Measurements from ENCODE around the gene B3GNT7. TPM values are rescaled to one million over a fixed set of nuclear protein-coding genes. Genes with fewer than 3 reads are reported as not detected.

Gene B3GNT7
- total and polyA plus RNA-seq, 2 experiments from 2014 or later, result 44.2 to 89.4 TPM

DNA sequence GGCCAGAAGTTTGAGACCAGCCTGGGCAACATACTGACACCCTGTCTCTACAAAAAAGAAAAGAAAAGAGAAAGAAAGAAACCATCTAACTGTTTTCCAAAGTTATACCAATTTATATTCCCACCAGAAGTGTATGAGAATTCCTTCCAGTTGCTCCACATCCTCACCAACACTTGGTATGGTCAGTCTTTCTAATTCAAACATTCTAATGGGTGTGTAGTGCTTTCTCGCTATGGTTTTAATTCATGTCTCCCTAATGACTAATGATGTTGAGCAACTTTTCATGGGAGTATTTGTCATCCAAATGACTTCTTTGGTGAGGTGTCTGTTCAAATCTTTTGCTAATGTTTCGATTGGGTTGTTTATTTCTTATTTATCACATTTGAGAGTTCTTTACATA lies 10.5 kb upstream of the B3GNT7 start (continued):
- TF ChIP-seq, protein P1, sequence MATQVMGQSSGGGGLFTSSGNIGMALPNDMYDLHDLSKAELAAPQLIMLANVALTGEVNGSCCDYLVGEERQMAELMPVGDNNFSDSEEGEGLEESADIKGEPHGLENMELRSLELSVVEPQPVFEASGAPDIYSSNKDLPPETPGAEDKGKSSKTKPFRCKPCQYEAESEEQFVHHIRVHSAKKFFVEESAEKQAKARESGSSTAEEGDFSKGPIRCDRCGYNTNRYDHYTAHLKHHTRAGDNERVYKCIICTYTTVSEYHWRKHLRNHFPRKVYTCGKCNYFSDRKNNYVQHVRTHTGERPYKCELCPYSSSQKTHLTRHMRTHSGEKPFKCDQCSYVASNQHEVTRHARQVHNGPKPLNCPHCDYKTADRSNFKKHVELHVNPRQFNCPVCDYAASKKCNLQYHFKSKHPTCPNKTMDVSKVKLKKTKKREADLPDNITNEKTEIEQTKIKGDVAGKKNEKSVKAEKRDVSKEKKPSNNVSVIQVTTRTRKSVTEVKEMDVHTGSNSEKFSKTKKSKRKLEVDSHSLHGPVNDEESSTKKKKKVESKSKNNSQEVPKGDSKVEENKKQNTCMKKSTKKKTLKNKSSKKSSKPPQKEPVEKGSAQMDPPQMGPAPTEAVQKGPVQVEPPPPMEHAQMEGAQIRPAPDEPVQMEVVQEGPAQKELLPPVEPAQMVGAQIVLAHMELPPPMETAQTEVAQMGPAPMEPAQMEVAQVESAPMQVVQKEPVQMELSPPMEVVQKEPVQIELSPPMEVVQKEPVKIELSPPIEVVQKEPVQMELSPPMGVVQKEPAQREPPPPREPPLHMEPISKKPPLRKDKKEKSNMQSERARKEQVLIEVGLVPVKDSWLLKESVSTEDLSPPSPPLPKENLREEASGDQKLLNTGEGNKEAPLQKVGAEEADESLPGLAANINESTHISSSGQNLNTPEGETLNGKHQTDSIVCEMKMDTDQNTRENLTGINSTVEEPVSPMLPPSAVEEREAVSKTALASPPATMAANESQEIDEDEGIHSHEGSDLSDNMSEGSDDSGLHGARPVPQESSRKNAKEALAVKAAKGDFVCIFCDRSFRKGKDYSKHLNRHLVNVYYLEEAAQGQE (IDR thresholded peaks at IDR 0.05; ENCODE audit: unreplicated experiment), result no peak
- TF ChIP-seq EZH2phosphoT487 (IDR thresholded peaks at IDR 0.05; ENCODE audit: unreplicated experiment), result no peak
- no peak for TF ChIP-seq ZNF114 (CRISPR knock-in tag; IDR thresholded peaks at IDR 0.05)
- TF ChIP-seq ZNF331 (CRISPR knock-in tag; IDR thresholded peaks at IDR 0.05; ENCODE audit: low read depth), result no peak
- TF ChIP-seq JUNB (IDR thresholded peaks at IDR 0.05; ENCODE audit: unreplicated experiment), result no peak
- TF ChIP-seq, protein P2, sequence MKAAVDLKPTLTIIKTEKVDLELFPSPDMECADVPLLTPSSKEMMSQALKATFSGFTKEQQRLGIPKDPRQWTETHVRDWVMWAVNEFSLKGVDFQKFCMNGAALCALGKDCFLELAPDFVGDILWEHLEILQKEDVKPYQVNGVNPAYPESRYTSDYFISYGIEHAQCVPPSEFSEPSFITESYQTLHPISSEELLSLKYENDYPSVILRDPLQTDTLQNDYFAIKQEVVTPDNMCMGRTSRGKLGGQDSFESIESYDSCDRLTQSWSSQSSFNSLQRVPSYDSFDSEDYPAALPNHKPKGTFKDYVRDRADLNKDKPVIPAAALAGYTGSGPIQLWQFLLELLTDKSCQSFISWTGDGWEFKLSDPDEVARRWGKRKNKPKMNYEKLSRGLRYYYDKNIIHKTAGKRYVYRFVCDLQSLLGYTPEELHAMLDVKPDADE (IDR thresholded peaks at IDR 0.05), result no peak
- no peak for TF ChIP-seq CREB1 (CRISPR knock-in tag; IDR thresholded peaks at IDR 0.05; ENCODE audit: low read depth)

DNA sequence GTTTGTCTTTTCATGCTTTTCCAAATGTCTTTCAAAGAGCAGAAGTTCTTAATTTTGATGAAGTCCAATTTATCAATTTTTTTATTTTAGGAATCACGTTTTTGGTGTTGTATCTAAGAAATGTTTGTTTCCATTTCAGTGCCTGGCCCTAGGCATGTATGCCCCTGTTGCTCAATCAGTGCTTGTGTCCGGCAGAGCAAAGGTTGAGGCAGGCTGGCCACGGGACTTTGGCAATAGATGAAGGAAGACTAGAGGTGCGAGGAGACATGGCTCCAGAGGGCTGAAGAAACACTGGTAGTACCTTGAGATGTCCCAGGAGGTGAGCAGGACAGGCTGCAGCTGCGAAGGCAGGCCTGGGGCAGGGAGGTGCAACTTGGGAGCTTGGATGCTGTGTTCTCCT lies 10.1 kb upstream of the B3GNT7 start:
- H3K36me3 ChIP-seq (ENCODE audit: insufficient read depth), result no peaks in the 10 kb centered on the region; the same call in 1 of the 2 replicates
- no peak overlapping the region for H3K4me3 Mint-ChIP-seq
- peaks cover 13% of the 10 kb centered on the region for H3K36me3 Mint-ChIP-seq (ENCODE audit: low read depth)
- H3K79me2 ChIP-seq (replicated peaks; ENCODE audit: insufficient read depth), result no peaks in the 10 kb centered on the region
- no peaks in the 10 kb centered on the region for H3K9me2 ChIP-seq (ENCODE audit: insufficient read depth)
- H3K4me1 Mint-ChIP-seq, result peaks cover 19% of the 10 kb centered on the region
- TF ChIP-seq, protein P2 (IDR thresholded peaks at IDR 0.05), result no peak
- TF ChIP-seq STAT1 (IDR thresholded peaks at IDR 0.05; ENCODE audit: unreplicated experiment) (no peak), ZNF331 (CRISPR knock-in tag; IDR thresholded peaks at IDR 0.05; ENCODE audit: low read depth) (no peak)
- TF ChIP-seq, protein P3, sequence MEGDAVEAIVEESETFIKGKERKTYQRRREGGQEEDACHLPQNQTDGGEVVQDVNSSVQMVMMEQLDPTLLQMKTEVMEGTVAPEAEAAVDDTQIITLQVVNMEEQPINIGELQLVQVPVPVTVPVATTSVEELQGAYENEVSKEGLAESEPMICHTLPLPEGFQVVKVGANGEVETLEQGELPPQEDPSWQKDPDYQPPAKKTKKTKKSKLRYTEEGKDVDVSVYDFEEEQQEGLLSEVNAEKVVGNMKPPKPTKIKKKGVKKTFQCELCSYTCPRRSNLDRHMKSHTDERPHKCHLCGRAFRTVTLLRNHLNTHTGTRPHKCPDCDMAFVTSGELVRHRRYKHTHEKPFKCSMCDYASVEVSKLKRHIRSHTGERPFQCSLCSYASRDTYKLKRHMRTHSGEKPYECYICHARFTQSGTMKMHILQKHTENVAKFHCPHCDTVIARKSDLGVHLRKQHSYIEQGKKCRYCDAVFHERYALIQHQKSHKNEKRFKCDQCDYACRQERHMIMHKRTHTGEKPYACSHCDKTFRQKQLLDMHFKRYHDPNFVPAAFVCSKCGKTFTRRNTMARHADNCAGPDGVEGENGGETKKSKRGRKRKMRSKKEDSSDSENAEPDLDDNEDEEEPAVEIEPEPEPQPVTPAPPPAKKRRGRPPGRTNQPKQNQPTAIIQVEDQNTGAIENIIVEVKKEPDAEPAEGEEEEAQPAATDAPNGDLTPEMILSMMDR (conservative IDR thresholded peaks at IDR 0.05; ENCODE audit: low read depth in 2 of 2), result no peak
- no peaks in the 10 kb centered on the region for H3K27me3 ChIP-seq (ENCODE audit: insufficient read depth)
- H3K27ac Mint-ChIP-seq, result no peak overlapping the region
- no peaks in the 10 kb centered on the region for H4K20me1 ChIP-seq (replicated peaks; ENCODE audit: insufficient read depth)
- H3K27ac ChIP-seq (ENCODE audit: low read depth), result no peak overlapping the region
- H3K9me3 Mint-ChIP-seq, result peaks cover 27% of the 10 kb centered on the region
- ATAC-seq (no peak), DNase-seq (ENCODE audit: low spot score) (no peak)
- H3K4me3 ChIP-seq, result no peak overlapping the region
- H3K27me3 Mint-ChIP-seq (ENCODE audit: insufficient read depth, low read depth, poor library complexity), result peaks cover 18% of the 10 kb centered on the region
- no peaks in the 10 kb centered on the region for H3F3A ChIP-seq (replicated peaks; ENCODE audit: low read depth)
- no peak overlapping the region for H2AFZ ChIP-seq
- H3K4me2 ChIP-seq, result no peak overlapping the region
- H3K4me1 ChIP-seq (ENCODE audit: insufficient read depth), result no peaks in the 10 kb centered on the region
